Left forelimb (tissue), 1 donor: ENCODE results near the gene TEDC1.

ENCODE experiments used
- DNase-seq: peaks from one replicate; pipeline ENCODE4 v3.0.0-alpha.2; 2018; ENCODE audit warnings: low spot score

TEDC1 gene

DNA sequence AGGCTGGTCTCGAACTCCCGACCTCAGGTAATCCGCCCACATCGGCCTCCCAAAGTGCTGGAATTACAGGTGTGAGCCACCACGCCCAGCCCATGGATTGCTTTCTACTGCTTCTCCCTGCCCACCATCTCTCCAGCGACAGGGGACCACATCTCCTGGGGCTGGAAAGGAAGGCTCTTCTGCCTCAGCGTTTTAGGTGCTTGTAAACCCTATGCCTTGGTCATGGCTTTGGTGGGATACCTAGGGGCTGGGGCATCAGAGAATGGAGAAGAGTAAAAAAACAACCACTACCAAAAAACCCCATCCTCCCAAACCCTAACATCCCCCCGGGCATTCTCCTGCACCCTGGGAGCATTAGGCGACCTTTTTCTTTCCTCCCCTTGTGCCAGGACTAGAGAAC lies 34.3 kb downstream of the TEDC1 start:
- no peak for DNase-seq

- peak; percentile 68 for DNase-seq
Observed at GRCh38 chr14:105525861-105526775, 35.1 kb downstream of the TEDC1 start, which contains the start of gene TMEM121. Gene TMEM121 (plus strand): TSS chr14:105526583. CDS start chr14:105528835, 2,252 bp downstream.

GRCh38 chr14:105526776-105527380 lies 35.8 kb downstream of the TEDC1 start:
- DNase-seq: peak; percentile 69

- DNase-seq: no peak
Observed at GRCh38 chr14:105527381-105527825, 36.4 kb downstream of the TEDC1 start.

DNA sequence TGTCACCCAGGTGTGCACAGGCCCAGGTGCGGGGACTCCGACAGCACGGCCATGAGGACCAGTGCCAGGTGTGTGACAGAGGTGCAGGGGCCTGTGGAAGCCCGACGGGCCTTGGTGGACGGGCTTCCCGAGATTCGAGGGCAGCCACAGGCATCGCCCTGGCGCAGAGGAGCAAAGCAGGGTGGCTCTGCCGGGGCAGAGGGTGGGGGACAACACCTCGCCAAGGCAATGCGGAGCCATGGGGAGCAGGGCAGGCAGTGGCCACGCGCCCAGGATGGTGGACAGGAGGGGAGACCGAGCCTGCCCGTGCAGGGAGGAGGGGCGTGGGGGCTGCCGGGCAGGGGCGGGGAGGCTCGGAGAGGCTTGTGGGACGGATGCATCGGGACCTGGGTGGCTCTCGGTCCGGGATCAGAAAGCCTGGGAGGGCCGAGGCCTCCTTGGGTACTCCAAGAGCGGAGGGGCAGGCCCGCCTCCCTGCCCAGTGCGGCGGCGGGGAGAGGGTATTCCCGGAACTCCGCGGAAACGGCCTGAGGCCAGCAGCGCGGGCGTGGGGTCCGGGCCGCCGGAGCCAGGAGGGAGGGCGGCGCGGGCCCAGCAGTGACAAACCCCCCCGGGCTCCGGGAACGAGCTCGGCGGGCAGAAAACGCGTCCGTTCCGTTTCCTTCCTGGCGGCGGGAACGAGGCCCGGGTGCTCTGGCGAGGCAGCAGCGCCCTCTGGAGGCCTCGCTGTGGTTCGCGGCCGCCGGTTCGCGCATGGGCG lies 37.0 kb downstream of the TEDC1 start:
- DNase-seq: peak; percentile 90

DNA sequence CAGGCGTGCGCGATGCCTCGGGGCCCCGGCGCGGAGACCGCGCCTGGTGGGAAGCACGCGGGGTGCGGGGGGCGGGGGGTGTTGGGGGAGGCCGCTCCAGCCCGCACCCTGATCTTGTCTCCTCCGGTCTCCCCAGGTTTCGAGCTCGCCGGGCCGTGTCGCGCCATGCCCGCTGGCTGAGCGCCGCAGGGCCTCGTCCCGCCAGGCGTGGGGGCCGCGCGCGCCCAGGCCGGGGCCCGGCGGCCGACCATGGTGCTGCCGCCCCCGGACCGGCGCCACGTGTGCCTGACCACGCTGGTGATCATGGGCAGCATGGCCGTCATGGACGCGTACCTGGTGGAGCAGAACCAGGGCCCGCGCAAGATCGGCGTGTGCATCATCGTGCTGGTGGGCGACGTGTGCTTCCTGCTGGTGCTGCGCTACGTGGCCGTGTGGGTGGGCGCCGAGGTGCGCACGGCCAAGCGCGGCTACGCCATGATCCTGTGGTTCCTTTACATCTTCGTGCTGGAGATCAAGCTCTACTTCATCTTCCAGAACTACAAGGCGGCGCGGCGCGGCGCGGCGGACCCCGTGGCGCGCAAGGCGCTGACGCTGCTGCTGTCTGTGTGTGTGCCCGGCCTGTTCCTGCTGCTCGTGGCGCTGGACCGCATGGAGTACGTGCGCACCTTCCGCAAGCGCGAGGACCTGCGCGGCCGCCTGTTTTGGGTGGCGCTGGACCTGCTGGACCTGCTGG lies 37.7 kb downstream of the TEDC1 start:
- no peak for DNase-seq

DNA sequence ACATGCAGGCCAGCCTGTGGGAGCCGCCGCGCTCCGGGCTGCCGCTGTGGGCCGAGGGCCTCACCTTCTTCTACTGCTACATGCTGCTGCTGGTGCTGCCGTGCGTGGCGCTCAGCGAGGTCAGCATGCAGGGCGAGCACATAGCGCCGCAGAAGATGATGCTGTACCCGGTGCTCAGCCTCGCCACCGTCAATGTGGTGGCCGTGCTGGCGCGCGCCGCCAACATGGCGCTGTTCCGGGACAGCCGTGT lies 38.2 kb downstream of the TEDC1 start:
- no peak for DNase-seq

DNA sequence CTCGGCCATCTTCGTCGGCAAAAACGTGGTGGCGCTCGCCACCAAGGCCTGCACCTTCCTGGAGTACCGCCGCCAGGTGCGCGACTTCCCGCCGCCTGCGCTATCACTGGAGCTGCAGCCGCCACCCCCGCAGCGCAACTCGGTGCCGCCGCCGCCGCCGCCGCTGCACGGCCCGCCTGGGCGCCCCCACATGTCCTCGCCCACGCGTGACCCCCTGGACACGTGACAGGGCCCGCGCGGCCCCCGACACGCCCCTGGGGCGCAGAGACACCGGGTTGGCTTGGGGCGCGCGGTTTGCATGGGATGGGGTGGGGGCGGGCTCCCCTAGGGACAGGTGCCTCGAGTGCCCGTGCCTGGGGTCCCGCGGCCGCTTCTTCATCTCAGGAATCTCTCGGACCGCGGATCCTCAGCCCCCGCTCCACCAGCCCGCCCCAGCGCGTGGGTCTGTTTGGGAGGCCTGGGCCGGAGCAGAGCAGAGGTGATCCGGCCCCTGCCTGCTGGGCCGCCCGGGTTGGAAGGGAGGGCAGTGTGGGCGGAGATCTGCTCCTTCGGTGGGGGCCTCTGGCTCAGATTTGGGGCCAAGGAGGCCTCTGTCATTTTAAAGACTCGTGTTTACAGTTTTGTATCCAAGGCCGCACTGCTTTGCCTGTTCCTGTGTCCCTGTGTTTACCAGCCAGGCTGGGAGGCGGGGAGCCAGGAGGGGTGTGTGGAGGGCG lies 38.7 kb downstream of the TEDC1 start:
- peak; percentile 69 for DNase-seq

DNA sequence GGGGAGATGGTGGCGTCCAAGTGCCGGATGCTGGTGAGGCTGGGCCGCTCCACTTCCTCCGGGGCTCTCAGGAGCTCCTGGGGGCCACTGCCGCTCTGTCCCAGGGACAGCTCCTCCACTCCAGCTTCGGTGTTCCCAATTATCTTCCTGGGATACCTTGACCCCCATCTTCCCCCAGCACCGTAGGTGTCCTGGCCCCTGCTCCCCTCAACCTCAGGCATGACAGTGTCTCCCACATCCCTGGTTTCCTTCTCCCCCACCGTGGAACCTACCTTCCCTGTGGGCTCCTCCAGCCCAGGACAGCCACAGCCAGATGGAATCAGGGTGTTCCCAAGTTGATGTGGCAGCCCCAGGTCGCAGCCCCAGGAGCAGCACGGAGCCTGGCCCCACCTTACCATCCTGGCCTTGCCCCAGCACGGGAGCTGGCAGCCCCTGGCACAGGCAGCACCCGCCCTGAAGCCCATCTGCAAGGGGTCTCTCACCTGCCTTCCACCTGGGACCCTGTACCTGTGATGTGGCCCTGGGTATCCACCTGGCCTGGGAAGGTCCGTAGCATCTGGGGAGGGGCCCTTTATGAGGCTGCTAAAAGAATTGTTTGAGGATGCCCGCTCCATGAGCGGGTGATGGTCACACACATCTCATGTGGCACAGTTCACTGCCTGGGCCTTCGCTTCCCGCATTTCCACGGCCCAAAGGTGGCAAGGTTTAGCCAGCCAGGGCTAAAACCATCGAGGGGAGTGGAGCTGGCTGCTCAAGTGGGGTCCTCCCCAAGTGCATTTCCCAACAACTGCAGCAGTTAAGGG lies 39.4 kb downstream of the TEDC1 start:
- no peak for DNase-seq

DNA sequence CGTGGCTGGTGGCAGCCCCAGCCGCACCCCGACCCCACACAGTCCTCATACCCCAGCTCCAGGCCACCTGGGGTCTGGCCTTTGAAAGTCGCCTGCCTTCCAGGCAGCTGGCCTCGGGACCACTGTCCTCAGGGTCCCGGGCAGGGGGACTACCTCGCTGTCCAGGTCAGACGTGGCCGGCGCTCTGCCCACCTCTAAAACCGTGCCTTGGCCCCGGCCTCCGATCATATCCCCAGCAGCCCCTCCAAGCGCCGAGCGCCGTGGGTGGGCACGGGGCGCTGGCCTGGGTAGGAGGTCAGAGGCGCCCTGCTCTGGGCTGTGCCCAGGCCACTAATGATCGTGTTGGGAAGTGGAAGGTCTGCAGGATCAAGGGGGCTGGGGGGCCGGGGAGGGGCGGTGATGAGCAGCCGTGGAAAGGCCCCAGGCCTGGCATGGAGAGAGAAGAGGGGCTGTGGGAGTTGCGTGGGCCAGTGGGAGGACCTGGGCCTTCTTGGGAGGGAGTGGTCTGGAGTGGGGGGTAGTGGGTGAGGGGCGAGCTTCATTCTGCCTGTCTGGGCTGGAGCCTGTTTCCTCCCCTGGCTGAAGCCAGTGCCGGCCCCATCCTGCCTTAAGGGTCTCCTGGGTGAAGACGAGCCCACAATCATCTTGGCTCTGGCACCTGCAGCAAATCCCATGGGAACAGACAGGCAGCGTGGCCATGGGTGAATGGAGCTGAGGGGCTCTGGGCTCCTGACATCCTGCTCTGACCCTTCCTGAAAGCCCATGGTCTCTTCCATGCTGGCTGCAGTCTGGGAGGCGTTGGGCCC lies 40.2 kb downstream of the TEDC1 start:
- DNase-seq: no peak

- no peak for DNase-seq
Observed at GRCh38 chr14:105531894-105532623, 41.0 kb downstream of the TEDC1 start.

DNA sequence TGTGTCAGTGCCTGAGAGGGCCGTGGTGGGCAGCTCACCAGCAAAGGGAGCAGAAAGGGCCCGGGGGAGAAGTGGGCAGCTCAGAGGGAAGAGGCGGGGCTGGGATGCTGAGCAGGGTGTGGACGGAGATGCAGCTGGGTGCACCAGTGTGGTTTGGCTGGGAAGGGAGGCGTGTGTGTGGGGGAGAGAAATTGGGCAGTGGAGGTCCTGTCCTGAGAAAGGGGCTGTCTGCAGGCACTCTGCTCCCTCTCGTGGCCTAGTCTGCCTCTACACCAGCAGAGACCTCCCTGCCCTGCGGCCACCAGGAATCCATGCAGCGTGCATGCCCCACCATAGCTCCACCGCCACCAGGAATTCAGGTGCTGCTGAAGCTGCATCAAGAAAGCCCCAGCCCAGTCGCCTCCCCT lies 41.7 kb downstream of the TEDC1 start:
- no peak for DNase-seq

GRCh38 chr14:105533391-105533790 lies 42.3 kb downstream of the TEDC1 start:
- DNase-seq: no peak

DNA sequence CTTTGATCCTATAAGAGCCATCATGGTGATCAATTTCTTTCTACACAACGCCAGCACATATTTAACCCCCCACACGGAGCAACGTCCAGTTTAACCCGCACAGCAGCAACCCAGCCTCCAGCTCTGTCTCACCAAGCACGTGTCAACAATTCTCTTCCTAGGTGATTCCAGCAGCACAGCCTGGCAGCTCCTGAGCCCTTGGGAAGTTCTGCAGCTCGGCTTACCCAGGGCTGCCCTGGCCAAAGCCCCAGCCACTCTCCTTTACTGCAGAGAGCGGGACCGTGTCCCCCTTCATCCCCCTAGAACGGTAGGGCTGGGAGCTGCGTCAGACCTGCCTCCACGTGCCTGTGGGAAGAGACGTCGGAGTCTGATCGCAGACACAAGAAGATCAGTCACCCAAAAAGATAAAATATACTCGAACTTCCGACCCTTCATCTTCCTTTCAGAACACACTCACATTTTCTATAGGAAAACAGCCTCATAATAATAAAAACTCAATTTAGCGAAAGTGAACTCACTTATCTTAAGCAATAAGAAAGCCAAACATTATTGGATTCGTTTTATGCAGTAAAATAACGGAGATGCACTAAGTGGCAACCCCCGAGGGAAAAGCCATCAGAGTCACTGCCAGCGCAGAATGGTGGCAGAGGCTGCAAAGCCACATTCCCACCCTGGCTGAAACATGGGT lies 42.9 kb downstream of the TEDC1 start:
- DNase-seq: no peak

GRCh38 chr14:105534586-105534985 lies 43.5 kb downstream of the TEDC1 start:
- DNase-seq: no peak

DNA sequence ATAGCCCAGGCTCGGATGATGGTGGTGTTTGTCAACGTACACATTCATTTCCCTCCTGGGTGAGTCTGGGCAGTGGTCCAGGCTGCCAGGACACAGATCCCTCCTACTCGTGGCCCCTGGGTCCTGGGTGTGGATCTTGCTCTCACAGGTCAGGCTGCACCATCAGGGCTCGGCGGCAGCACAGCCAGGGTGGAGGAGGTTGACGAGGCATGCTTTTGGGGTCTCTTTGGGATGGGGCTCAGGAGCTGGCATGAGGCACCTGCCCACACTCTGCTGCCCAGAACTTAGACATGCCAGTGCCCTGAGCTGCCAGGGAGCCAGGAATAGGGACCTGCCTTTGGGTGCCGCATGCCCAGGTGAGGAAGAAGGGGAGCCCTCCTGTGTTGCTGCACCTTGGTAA lies 45.0 kb downstream of the TEDC1 start:
- DNase-seq: no peak

- DNase-seq: no peak
Observed at GRCh38 chr14:105536691-105537579, 45.9 kb downstream of the TEDC1 start.
